Endothelial cell of umbilical vein (primary cell): ENCODE measurements around the gene CLTCL1. TPM values are rescaled to one million over a fixed set of nuclear protein-coding genes. Genes with fewer than 3 reads are reported as not detected.

Experiments
- BruUV-seq: library from RNA; stranded (reverse); fragments of 400-500 nt; replicated peaks from 2 replicates; lab custom pipeline; 2021; lab: Mats Ljungman, UMichigan
- CTCF ChIA-PET: fragments of 300-600, 350-600 bp; sonication (Branson Sonifier 250); formaldehyde crosslinking; loops from one replicate; lab custom pipeline; 2021; ENCODE audit warnings: antibody characterized with exemption, inconsistent platforms; lab: Charles Lee
- POLR2A ChIA-PET: fragments of 300-600, 350-600 bp; sonication (Branson Sonifier 250); formaldehyde crosslinking; loops from one replicate; lab custom pipeline; 2021; ENCODE audit warnings: antibody characterized with exemption, inconsistent platforms; lab: Charles Lee
- DNase-seq: peaks from one replicate; pipeline ENCODE4 v3.0.0-alpha.2; 2011; ENCODE audit warnings: low read depth, low spot score
- FAIRE-seq: peaks from 2 replicates; lab custom pipeline; 2011; peaks lifted over from hg19 to GRCh38; lab: Jason Lieb, UNC
- H2AFZ ChIP-seq: 2 replicates; pipeline ENCODE4 v1.6.0; 2012; ENCODE audit warnings: low read depth, low read length, control low read depth, inconsistent platforms
- H3K27ac ChIP-seq: 2 replicates; pipeline ENCODE4 v1.5.1; 2011; ENCODE audit warnings: low read depth, mild to moderate bottlenecking, control low read depth, low read length, moderate library complexity; ENCODE audit not compliant: insufficient read depth
- H3K27me3 ChIP-seq, 2 experiments: 2 replicates each; pipeline versions ENCODE4 v1.6.0 to v1.6.1; 2011; ENCODE audit warnings: low read length in 2 of 2, mixed read lengths in 1 of 2; ENCODE audit not compliant: control insufficient read depth in 2 of 2, insufficient read depth in 2 of 2
- H3K36me3 ChIP-seq, 2 experiments: 2 replicates in 1 of 2; 3 replicates in 1 of 2; pipeline ENCODE4 v1.5.1; 2011; ENCODE audit warnings: low read length in 2 of 2, mild to moderate bottlenecking in 1 of 2, moderate library complexity in 1 of 2; ENCODE audit not compliant: control insufficient read depth in 2 of 2, insufficient read depth in 2 of 2; ENCODE audit errors: extremely low read depth in 1 of 2
- H3K4me1 ChIP-seq: 3 replicates; pipeline ENCODE4 v1.5.1; 2011; ENCODE audit warnings: mild to moderate bottlenecking, low read length; ENCODE audit not compliant: control insufficient read depth, insufficient read depth; ENCODE audit errors: extremely low read depth
- H3K4me2 ChIP-seq: 2 replicates; pipeline ENCODE4 v1.6.1; 2011; ENCODE audit warnings: low read length, control low read depth, mixed read lengths; ENCODE audit not compliant: insufficient read depth
- H3K4me3 ChIP-seq, 3 experiments: fragments of 200-600 bp in 1 of 3; sonication (generic), shearing (Covaris generic) in 1 of 3; replicated peaks in 1 of 3; 2 replicates each; pipeline ENCODE4 v1.5.1; 2011 to 2016; ENCODE audit warnings: control low read depth in 3 of 3, low read length in 3 of 3, mild to moderate bottlenecking in 2 of 3, inconsistent platforms in 1 of 3, low read depth in 1 of 3, moderate library complexity in 1 of 3; ENCODE audit not compliant: insufficient read depth in 1 of 3
- H3K79me2 ChIP-seq: 2 replicates; pipeline ENCODE4 v1.6.0; 2012; ENCODE audit warnings: low read length, inconsistent platforms; ENCODE audit not compliant: control insufficient read depth, insufficient read depth
- H3K9ac ChIP-seq: replicated peaks from 2 replicates; pipeline ENCODE3; 2011; ENCODE audit warnings: low read length, control low read depth; ENCODE audit not compliant: insufficient read depth; ENCODE audit errors: extremely low read depth
- H3K9me1 ChIP-seq: replicated peaks from 3 replicates; pipeline ENCODE4 v1.6.0; 2011; ENCODE audit warnings: mild to moderate bottlenecking, low read length; ENCODE audit not compliant: control insufficient read depth, insufficient read depth; ENCODE audit errors: extremely low read depth
- H3K9me3 ChIP-seq: replicated peaks from 2 replicates; pipeline ENCODE4 v1.5.1; 2012; ENCODE audit warnings: low read length, inconsistent platforms; ENCODE audit not compliant: control insufficient read depth, insufficient read depth
- H4K20me1 ChIP-seq: replicated peaks from 2 replicates; pipeline ENCODE3; 2011; ENCODE audit warnings: mild to moderate bottlenecking, low read length; ENCODE audit not compliant: control insufficient read depth, insufficient read depth; ENCODE audit errors: extremely low read depth
- CTCF ChIP-seq, 2 donors: IDR thresholded peaks; 1 replicate in 1 of 2; 2 replicates in 1 of 2; pipeline ENCODE4 v1.5.1; 2011; ENCODE audit warnings: low read length in 2 of 2, mild to moderate bottlenecking in 2 of 2, moderate library complexity in 2 of 2, control low read depth in 1 of 2, inconsistent platforms in 1 of 2, low read depth in 1 of 2; ENCODE audit not compliant: insufficient read depth in 1 of 2; ENCODE audit errors: extremely low read depth in 1 of 2
- EZH2 ChIP-seq: IDR thresholded peaks from 2 replicates; pipeline ENCODE4 v1.6.1; 2012; ENCODE audit warnings: borderline replicate concordance, low read depth, mild to moderate bottlenecking, moderate library complexity, low read length, inconsistent platforms; ENCODE audit not compliant: severe bottlenecking
- FOS ChIP-seq: IDR thresholded peaks from 2 replicates; pipeline ENCODE4 v1.6.1; 2011; ENCODE audit warnings: mild to moderate bottlenecking, low read length, moderate library complexity, borderline replicate concordance; ENCODE audit not compliant: insufficient read depth
- GATA2 ChIP-seq: IDR thresholded peaks from 2 replicates; pipeline ENCODE4 v1.7.0; 2011; ENCODE audit warnings: low read depth, mild to moderate bottlenecking, moderate library complexity, mixed read lengths, low read length; ENCODE audit not compliant: insufficient read length, insufficient read depth
- JUN ChIP-seq: IDR thresholded peaks from 2 replicates; pipeline ENCODE4 v1.6.1; 2011; ENCODE audit warnings: borderline replicate concordance, low read depth; ENCODE audit not compliant: insufficient read length, insufficient read depth
- MAX ChIP-seq: IDR thresholded peaks from 2 replicates; pipeline ENCODE4 v1.6.1; 2011; ENCODE audit not compliant: insufficient read depth, insufficient read length
- MYC ChIP-seq: IDR thresholded peaks from one replicate; pipeline ENCODE4 v1.6.1; 2011; ENCODE audit warnings: mild to moderate bottlenecking, low read depth, low read length
- POLR2A ChIP-seq: IDR thresholded peaks from 2 replicates; pipeline ENCODE4 v1.6.1; 2012; ENCODE audit warnings: low read depth, mild to moderate bottlenecking, control low read depth, low read length
- POLR2AphosphoS5 ChIP-seq: IDR thresholded peaks from 2 replicates; pipeline ENCODE4 v1.6.1; 2012; ENCODE audit warnings: low read depth, mild to moderate bottlenecking, control low read depth, low read length, moderate library complexity; ENCODE audit not compliant: insufficient read depth
- dilution Hi-C: fragments of 300-500 bp; cut with MboI; formaldehyde crosslinking; loops from one replicate; pipeline ENCODE4 v1.15.0; 2019; ENCODE audit warnings: low sequenced_read_pairs; ENCODE audit not compliant: extremely low pct_ligation_motif_present
- intact Hi-C: fragments of 100-400 bp; cut with micrococcal nuclease; formaldehyde crosslinking; loops from one replicate; pipeline ENCODE4 v1.10.0; 2022
- polyA plus RNA-seq, 4 experiments: library from polyadenylated mRNA; depleted of rRNA in 3 of 4; stranded (reverse) in 3 of 4; unstranded in 1 of 4; fragments of >200 nt; gene quantifications; 2 replicates each; pipeline versions ENCODE4 v1.2.1 to v1.2.3, GENCODE V29; 2011 to 2012; ENCODE audit warnings: missing spikeins in 1 of 4
- total RNA-seq: library from RNA; stranded (reverse); gene quantifications from 2 replicates; pipeline ENCODE4 v1.2.3, GENCODE V29; 2021

CLTCL1 gene
- total and polyA plus RNA-seq, 2 donors (not counting 3 experiments of a cell fraction or from before 2014, with no cell fraction given), result 5.0 to 6.2 TPM

- Histone ChIP-seq H3K36me3 (peaks cover 4 to 38% of the 10 kb centered on the region in 2 experiments), H3K79me2 (no peaks in the 10 kb centered on the region), H3K9ac (no peak overlapping the region), H3K9me3 (no peaks in the 10 kb centered on the region), H3K4me3 (no peak overlapping the region), H3K4me1 (no peaks in the 10 kb centered on the region), H3K4me2 (no peak overlapping the region), H4K20me1 (no peaks in the 10 kb centered on the region), H2AFZ (no peak overlapping the region), H3K27me3 (no peaks in the 10 kb centered on the region), H3K9me1 (no peaks in the 10 kb centered on the region), H3K27ac (no peak overlapping the region)
- ChIA-PET CTCF (interaction anchor here (2.3 to 3.5 kb wide), 2 partner anchors 11 to 12 kb away, joined by 9 to 12 read pairs; partner anchors contain the start of gene ESS2), POLR2A (no interaction called here)
- no peak for DNase-seq
- dilution Hi-C loops (no loop called here), intact Hi-C loops (no loop called here)
- BruUV-seq, result no TSS peak
- TF ChIP-seq GATA2 (no peak), JUN (no peak)
- no peak for FAIRE-seq
Measured at GRCh38 chr22:19132693-19133400, 158.7 kb downstream of the CLTCL1 start.

GRCh38 chr22:19132153-19132552, 159.4 kb downstream of the CLTCL1 start:
- H3K4me1 ChIP-seq, result no peaks in the 10 kb centered on the region
- peaks cover 3 to 31% of the 10 kb centered on the region in 2 experiments for H3K36me3 ChIP-seq
- ChIA-PET CTCF (interaction anchor here (3.5 kb wide), 1 partner anchor 12 kb away, joined by 12 read pairs; the partner anchor contains the start of gene ESS2), POLR2A (no interaction called here)
- no peak for DNase-seq
- H2AFZ ChIP-seq, result no peak overlapping the region
- no peaks in the 10 kb centered on the region for H3K9me1 ChIP-seq
- H3K9me3 ChIP-seq, result no peaks in the 10 kb centered on the region
- no peak overlapping the region for H3K27ac ChIP-seq
- no peaks in the 10 kb centered on the region for H3K79me2 ChIP-seq
- H4K20me1 ChIP-seq, result no peaks in the 10 kb centered on the region
- no peak overlapping the region for H3K9ac ChIP-seq
- H3K4me2 ChIP-seq, result no peak overlapping the region
- BruUV-seq, result no TSS peak
- FAIRE-seq, result no peak
- H3K27me3 ChIP-seq, result no peaks in the 10 kb centered on the region
- dilution Hi-C loops, result no loop called here
- no peak overlapping the region for H3K4me3 ChIP-seq
- TF ChIP-seq EZH2 (no peak), MYC (no peak), JUN (no peak), GATA2 (no peak), CTCF (IDR thresholded peaks at IDR 0.05; ENCODE audit: extremely low read depth in 1 of 2, insufficient read depth in 1 of 2, low read depth in 1 of 2, low read length in 2 of 2) (no peak), POLR2A (no peak), FOS (no peak), MAX (no peak), POLR2AphosphoS5 (no peak)
- intact Hi-C loops, result no loop called here
